Measurements from ENCODE around the gene MKRN2. TPM values are rescaled to one million over a fixed set of nuclear protein-coding genes. Genes with fewer than 3 reads are reported as not detected.

Gene MKRN2
- total and polyA plus RNA-seq, 2 of the 13 experiments (the other 11 are each of a cell fraction or from before 2014, with no cell fraction given): 25.5 to 34.3 TPM

DNA sequence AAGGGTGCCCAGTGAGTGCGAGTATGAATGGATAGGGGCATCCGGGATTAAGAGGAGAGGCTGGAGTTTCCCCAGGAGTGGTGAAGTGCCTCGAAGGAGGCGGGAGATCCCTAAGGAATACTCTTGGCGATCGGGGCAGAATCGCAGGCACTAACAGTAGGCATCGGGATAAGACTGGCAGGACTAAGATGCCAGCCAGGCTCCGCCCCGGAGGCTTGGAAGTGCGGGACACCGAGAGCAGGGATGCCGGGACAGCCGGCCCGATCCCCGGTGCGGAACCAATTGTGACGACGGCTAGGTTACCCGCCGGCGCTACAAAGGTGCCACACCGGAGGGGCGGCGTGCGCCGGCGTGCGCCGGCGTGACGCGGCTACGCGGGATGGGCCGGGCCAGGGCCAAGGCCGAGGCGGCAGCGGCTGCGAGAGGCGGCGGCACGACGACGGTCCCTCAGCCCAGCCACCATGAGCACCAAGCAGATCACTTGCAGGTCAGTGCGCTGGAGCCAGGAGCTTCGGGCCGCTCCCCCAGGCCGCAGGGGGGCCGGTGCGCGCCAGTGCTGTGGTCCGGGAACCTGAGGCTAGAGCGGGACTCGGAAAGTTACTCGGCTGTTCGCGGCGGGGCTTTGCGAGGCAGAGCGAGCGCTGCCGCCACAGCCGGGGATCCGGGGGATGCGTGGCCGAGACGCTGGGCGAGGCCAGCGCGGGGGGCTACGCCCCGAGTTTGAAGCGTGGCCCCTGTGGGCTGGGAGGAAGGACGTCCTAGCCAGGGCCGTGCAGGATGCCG, at the start of gene MKRN2 (continued):
- TF ChIP-seq MAFG (CRISPR knock-in tag; IDR thresholded peaks at IDR 0.05) (no peak), TOE1 (CRISPR knock-in tag; IDR thresholded peaks at IDR 0.05) (no peak), RXRB (CRISPR knock-in tag; IDR thresholded peaks at IDR 0.05; ENCODE audit: borderline replicate concordance) (peak; percentile 71; the same call in 1 of the 2 replicates), MEIS1 (CRISPR knock-in tag; IDR thresholded peaks at IDR 0.05; ENCODE audit: borderline replicate concordance) (no peak), NR2F6 (IDR thresholded peaks at IDR 0.05) (no peak), NR2F6 (CRISPR knock-in tag; IDR thresholded peaks at IDR 0.05) (peak; percentile 17; the same call in 1 of the 2 replicates), ELF4 (CRISPR knock-in tag; IDR thresholded peaks at IDR 0.05; ENCODE audit: borderline replicate concordance) (peak; percentile 50; the same call in 1 of the 2 replicates), SALL1 (CRISPR knock-in tag; IDR thresholded peaks at IDR 0.05) (peak; percentile 86)
- TF ChIP-seq, protein P1, sequence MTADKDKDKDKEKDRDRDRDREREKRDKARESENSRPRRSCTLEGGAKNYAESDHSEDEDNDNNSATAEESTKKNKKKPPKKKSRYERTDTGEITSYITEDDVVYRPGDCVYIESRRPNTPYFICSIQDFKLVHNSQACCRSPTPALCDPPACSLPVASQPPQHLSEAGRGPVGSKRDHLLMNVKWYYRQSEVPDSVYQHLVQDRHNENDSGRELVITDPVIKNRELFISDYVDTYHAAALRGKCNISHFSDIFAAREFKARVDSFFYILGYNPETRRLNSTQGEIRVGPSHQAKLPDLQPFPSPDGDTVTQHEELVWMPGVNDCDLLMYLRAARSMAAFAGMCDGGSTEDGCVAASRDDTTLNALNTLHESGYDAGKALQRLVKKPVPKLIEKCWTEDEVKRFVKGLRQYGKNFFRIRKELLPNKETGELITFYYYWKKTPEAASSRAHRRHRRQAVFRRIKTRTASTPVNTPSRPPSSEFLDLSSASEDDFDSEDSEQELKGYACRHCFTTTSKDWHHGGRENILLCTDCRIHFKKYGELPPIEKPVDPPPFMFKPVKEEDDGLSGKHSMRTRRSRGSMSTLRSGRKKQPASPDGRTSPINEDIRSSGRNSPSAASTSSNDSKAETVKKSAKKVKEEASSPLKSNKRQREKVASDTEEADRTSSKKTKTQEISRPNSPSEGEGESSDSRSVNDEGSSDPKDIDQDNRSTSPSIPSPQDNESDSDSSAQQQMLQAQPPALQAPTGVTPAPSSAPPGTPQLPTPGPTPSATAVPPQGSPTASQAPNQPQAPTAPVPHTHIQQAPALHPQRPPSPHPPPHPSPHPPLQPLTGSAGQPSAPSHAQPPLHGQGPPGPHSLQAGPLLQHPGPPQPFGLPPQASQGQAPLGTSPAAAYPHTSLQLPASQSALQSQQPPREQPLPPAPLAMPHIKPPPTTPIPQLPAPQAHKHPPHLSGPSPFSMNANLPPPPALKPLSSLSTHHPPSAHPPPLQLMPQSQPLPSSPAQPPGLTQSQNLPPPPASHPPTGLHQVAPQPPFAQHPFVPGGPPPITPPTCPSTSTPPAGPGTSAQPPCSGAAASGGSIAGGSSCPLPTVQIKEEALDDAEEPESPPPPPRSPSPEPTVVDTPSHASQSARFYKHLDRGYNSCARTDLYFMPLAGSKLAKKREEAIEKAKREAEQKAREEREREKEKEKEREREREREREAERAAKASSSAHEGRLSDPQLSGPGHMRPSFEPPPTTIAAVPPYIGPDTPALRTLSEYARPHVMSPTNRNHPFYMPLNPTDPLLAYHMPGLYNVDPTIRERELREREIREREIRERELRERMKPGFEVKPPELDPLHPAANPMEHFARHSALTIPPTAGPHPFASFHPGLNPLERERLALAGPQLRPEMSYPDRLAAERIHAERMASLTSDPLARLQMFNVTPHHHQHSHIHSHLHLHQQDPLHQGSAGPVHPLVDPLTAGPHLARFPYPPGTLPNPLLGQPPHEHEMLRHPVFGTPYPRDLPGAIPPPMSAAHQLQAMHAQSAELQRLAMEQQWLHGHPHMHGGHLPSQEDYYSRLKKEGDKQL (CRISPR knock-in tag; IDR thresholded peaks at IDR 0.05; ENCODE audit: low read depth): 0 out of 2 replicates have a peak, but pooled peaks have one; percentile 1
- TF ChIP-seq, protein P2, sequence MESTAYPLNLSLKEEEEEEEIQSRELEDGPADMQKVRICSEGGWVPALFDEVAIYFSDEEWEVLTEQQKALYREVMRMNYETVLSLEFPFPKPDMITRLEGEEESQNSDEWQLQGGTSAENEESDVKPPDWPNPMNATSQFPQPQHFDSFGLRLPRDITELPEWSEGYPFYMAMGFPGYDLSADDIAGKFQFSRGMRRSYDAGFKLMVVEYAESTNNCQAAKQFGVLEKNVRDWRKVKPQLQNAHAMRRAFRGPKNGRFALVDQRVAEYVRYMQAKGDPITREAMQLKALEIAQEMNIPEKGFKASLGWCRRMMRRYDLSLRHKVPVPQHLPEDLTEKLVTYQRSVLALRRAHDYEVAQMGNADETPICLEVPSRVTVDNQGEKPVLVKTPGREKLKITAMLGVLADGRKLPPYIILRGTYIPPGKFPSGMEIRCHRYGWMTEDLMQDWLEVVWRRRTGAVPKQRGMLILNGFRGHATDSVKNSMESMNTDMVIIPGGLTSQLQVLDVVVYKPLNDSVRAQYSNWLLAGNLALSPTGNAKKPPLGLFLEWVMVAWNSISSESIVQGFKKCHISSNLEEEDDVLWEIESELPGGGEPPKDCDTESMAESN (CRISPR knock-in tag; conservative IDR thresholded peaks at IDR 0.05): peak; percentile 93
- TF ChIP-seq, protein P3, sequence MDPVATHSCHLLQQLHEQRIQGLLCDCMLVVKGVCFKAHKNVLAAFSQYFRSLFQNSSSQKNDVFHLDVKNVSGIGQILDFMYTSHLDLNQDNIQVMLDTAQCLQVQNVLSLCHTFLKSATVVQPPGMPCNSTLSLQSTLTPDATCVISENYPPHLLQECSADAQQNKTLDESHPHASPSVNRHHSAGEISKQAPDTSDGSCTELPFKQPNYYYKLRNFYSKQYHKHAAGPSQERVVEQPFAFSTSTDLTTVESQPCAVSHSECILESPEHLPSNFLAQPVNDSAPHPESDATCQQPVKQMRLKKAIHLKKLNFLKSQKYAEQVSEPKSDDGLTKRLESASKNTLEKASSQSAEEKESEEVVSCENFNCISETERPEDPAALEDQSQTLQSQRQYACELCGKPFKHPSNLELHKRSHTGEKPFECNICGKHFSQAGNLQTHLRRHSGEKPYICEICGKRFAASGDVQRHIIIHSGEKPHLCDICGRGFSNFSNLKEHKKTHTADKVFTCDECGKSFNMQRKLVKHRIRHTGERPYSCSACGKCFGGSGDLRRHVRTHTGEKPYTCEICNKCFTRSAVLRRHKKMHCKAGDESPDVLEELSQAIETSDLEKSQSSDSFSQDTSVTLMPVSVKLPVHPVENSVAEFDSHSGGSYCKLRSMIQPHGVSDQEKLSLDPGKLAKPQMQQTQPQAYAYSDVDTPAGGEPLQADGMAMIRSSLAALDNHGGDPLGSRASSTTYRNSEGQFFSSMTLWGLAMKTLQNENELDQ (CRISPR knock-in tag; IDR thresholded peaks at IDR 0.05; ENCODE audit: borderline replicate concordance): no peak
- TF ChIP-seq, protein P4, sequence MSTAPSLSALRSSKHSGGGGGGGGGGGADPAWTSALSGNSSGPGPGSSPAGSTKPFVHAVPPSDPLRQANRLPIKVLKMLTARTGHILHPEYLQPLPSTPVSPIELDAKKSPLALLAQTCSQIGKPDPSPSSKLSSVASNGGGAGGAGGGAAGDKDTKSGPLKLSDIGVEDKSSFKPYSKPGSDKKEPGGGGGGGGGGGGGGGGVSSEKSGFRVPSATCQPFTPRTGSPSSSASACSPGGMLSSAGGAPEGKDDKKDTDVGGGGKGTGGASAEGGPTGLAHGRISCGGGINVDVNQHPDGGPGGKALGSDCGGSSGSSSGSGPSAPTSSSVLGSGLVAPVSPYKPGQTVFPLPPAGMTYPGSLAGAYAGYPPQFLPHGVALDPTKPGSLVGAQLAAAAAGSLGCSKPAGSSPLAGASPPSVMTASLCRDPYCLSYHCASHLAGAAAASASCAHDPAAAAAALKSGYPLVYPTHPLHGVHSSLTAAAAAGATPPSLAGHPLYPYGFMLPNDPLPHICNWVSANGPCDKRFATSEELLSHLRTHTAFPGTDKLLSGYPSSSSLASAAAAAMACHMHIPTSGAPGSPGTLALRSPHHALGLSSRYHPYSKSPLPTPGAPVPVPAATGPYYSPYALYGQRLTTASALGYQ (CRISPR knock-in tag; IDR thresholded peaks at IDR 0.05): peak; percentile 49; the same call in 1 of the 2 replicates
- TF ChIP-seq, protein P5, sequence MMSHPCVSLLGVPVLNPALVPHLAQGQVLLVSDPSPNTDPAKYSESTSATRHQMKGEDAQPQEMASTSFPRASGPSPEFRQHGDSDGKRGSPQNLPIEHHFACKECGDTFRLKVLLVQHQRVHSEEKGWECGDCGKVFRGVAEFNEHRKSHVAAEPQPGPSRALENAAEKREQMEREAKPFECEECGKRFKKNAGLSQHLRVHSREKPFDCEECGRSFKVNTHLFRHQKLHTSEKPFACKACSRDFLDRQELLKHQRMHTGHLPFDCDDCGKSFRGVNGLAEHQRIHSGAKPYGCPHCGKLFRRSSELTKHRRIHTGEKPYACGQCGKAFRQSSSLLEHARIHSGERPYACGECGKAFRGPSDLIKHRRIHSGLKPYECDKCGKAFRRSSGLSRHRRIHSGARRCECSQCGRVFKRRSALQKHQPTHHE (CRISPR knock-in tag; IDR thresholded peaks at IDR 0.05; ENCODE audit: borderline replicate concordance): 0 out of 2 replicates have a peak, but pooled peaks have one; percentile 48
